ENCODE results near the gene TRIP13.
"Not testable (repeated sequence)": the region's sequence is repeated elsewhere in the genome, so short reads cannot be mapped to it uniquely, and the experiment has no call there.

Gene TRIP13

DNA sequence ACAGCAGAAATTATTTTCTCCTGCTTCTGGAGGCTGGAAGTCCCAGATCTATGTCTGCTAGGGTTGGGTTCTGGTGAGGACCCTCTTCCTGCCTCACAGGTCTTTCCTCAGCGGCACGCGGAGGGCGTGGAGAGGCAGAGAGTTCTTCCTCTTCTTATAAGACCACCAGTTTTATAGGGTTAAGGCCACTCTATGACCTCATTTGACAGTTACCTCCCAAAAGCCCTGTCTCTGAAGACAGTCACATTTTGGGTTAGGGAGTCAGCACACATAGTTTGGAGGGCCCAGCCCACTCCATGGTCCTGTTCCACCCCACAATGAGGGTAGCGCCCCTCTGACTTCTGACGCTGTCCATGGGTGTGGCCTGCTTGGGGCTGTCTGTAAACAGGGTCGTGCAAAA, 46.7 kb downstream of the TRIP13 start:
- DNase-seq, result no peak

GRCh38 chr5:940741-941140, 48.1 kb downstream of the TRIP13 start:
- not testable (repeated sequence) for DNase-seq

- DNase-seq, result no peak
Observed at GRCh38 chr5:943201-943917, 50.7 kb downstream of the TRIP13 start.

- no peak for DNase-seq
Observed at GRCh38 chr5:943918-944620, 51.4 kb downstream of the TRIP13 start.

- no peak for DNase-seq
Observed at GRCh38 chr5:944621-944927, 51.9 kb downstream of the TRIP13 start.

- DNase-seq, result no peak
Observed at GRCh38 chr5:944992-945685, 52.5 kb downstream of the TRIP13 start.

GRCh38 chr5:945691-946551, 53.2 kb downstream of the TRIP13 start:
- no peak for DNase-seq

- DNase-seq, result no peak
Observed at GRCh38 chr5:946720-947625, 54.3 kb downstream of the TRIP13 start.

DNA sequence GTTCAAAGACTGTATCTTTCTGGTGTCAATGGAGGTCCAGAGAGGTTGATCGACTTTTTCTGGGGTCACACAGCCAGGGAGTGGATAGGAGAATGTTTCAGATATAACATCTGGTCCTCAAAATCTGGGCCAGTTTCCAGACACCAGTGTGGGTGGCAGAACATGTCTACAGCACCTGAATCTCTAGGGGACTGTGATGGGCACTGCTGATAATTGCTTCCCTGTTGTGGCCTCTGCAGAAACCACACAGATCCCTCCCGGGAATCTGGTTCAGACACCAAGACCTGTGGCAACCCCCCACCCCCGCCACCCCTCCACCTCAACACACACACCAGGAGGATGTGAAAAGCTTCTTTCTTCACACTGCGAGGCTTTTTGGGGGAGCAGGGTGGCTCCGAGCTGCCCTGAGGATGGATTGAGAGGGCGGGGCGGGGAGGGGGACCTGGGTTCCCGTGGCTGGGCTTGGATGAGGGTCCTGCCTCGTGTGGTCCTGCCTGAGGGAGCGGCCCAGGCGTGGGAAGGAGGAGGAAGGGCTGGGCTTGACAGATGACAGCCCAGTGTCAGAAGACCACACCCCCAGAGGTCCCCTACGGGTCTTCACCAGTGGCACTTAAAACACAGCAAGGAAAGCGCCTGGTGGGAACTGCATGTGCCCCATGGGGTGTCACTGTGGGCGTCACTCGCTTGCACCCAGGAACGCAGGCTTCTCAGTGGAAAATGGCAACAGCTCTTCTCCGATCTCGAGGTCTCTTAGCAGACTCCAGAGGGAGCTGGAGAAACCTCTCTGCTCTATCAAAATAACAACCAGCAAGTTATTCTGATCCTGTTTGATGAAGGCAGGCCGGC, 55.2 kb downstream of the TRIP13 start:
- DNase-seq, result no peak

GRCh38 chr5:948472-949274, 56.0 kb downstream of the TRIP13 start:
- DNase-seq, result no peak

DNA sequence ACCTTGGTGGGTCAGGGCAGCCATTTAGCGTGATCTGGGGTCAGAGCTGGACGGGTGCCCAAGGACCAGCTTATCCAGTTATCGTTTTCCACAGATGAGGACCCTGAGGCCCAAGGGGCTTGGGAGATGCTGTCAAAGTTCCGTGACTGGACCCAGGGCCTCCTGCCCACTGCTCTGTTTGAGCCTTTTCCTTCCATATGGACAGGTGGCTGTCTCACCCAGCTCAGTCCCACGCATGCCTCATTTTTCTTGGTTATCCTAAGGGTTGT, 56.5 kb downstream of the TRIP13 start:
- DNase-seq, result no peak

DNA sequence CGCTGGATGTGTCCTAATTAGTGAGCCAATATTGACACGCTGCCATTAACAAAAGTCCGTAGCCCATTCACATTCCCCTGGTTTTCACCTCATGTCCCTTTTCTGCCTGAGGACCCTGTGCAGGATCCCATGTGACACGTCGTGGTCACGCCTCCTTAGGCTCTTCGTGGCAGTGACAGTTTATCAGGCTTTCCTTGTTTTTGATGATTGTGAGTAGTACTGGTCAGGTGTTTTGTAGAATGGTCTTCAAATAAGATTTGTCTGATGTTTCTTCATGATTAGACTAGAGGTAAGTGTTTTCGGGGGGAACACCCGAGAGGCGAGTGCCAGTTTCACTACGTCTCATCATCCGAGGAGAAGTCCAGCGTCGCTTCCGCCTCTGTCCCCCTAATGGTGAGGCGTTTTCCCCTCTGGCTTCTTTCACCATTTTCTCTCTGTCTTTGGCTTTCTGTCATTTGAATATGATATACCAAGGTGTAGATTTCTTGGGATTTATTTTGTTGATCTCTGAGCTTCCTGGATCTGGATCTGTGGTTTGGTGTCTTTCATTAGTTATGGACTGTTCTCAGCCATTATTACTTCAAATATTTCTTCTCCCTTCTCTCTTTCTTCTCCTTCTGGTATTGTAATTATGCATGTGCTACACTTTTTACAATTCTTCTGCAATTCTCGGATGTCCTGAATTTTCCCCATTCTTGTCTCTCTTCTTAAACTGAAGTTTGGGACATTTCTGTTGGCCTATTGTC, 57.3 kb downstream of the TRIP13 start:
- no peak for DNase-seq

- DNase-seq, result no peak
Observed at GRCh38 chr5:951940-952596, 59.4 kb downstream of the TRIP13 start.

DNA sequence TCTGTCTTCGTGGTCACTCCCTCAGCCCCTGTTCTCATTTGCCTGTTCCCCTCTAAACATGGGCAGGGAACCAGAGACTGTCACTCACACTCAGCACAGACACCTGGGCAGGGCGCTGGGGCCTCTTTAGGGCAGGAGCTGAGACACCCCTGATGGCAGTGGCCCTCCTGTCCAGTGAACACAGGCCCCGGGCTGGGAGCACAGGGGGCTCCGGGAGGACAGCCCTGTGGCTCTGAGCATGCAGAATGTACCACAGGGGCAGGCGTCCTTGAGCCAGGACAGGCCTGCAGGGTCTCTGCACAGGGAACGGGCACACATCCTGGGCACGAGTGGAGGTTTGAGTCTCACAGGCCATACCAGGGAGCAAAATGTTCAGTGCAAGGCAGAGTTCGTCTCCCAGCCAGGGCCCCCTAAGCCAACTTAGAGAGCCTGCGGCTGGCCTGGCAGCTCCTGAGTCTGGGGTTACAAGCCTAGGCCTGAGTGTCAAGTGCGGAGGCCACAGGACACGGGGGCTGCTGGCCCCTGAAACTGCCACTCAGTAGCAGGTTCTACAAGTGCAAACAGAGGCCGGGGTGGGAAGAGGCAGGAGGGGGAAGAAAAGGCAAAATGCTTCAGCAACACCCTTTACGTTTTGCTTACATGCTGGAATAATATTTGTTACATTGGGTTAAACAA, 60.0 kb downstream of the TRIP13 start:
- no peak for DNase-seq

DNA sequence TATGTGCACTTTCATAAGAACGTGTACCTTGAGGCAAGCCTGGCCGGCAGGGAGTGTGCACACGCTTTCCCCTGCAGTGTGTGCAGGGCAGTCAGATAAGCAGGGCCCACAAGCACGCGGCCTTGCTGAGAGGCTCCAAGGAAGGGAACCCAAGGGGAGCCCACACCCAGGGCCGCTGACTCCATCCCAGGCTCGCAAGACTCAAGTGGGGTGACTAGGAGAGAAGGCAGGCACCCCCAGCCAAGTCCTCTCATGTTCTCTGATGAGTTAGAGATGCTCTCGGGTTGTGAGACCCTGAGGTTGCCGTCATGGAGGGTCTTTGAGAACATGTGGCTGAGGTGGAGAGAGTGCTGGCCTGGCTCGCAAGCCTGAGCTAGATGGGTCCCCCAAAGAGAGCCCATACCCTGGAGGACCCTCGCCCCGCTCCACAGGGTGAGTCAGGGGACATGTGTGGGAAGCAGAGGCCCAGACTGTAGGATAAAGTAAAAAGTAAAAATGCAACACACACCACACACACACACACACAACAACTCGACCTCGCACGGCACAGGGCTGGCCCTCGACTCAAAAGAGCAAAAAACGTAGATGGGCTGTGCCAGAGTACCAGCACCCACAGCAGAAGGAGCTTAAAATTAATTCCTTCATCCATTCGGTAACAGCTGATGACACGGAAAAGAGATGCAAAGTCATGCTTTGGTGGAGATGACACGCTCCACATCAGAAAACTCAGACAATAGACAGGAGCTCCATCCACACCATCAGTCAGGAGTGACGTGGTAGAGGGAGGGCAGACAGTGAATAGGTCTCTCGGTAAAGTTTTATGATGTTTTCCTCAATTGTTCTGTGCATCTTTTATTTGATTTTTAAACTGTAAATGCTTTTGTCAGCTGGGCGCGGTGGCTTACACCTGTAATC, 61.1 kb downstream of the TRIP13 start:
- no peak for DNase-seq

DNA sequence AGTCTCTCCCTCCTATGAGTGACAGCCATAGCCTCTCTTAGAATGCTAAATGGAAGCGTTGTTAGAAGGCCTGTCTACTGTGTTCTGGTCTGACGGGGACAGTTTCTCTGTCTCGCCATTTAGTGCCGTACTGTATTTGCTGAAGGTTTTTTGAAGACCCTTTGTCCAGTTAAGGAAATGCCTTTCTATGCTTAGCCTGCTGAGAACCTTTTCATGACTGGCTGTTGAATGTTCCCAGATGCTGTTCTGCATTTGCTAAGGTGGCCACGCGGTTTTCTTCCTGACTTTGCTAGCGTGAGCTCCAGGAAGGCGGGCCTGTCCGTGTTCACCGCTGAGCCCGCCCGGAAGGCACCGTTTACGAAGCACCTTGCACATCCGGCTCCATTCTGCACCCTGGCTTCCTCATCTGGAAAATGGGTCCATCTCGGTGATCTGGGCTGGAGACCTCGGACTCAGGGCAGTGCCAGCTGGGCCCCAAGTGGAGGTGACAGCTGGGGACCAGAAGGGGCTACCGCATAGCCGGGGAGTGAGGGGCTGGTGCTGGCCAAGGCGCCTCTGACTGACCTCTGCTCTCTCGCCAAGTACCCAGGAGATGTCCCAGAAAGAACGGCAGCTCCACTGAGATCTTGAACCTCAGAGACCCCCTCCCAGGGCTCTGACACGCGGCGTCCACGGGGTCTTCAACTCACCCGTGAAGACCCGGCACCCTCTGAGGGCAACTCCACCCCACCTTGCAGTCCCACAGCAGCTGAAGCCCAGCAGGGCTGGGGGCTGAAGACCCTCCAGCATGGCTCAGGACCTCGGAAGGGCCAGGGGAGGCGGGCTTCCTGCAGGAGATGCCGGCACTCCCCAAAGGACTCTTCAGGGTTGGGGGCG, 63.4 kb downstream of the TRIP13 start:
- DNase-seq, result no peak

Measured in CD4-positive, alpha-beta T cell treated with Interleukin-6 for 4 hours (primary cell).